Small intestine (tissue), 7 donors: ENCODE data around the gene PLEKHG5. TPM values are rescaled to one million over a fixed set of nuclear protein-coding genes. Genes with fewer than 3 reads are reported as not detected.
"Not testable (repeated sequence)": the region's sequence is repeated elsewhere in the genome, so short reads cannot be mapped to it uniquely, and the experiment has no call there.

Experiments used
- DNase-seq, 2 donors: peaks; one replicate each; pipeline versions ENCODE4 v3.0.0 to v3.0.0-alpha.2; 2013
- FAIRE-seq: peaks from 2 replicates; lab custom pipeline; 2012; peaks lifted over from hg19 to GRCh38; lab: Jason Lieb, UNC
- H3K27ac ChIP-seq, 3 donors: one replicate each; pipeline ENCODE4 v1.5.1; 2013; ENCODE audit warnings: low read length in 2 of 3, mild to moderate bottlenecking in 2 of 3, control low read depth in 1 of 3, inconsistent platforms in 1 of 3, low read depth in 1 of 3, moderate library complexity in 1 of 3
- H3K27me3 ChIP-seq, 3 donors: one replicate each; pipeline ENCODE4 v1.6.1; 2013; ENCODE audit warnings: low read length in 3 of 3, inconsistent platforms in 1 of 3; ENCODE audit not compliant: control insufficient read depth in 3 of 3, insufficient read depth in 3 of 3
- H3K36me3 ChIP-seq, 3 donors: one replicate each; pipeline ENCODE4 v1.6.1; 2013; ENCODE audit warnings: low read length in 3 of 3, inconsistent platforms in 1 of 3, low read depth in 1 of 3, mild to moderate bottlenecking in 1 of 3, moderate library complexity in 1 of 3; ENCODE audit not compliant: control insufficient read depth in 3 of 3, insufficient read depth in 2 of 3
- H3K4me1 ChIP-seq, 3 donors: one replicate each; pipeline ENCODE4 v1.6.1; 2013; ENCODE audit warnings: low read length in 2 of 3, inconsistent platforms in 1 of 3, low read depth in 1 of 3, mild to moderate bottlenecking in 1 of 3, moderate library complexity in 1 of 3; ENCODE audit not compliant: control insufficient read depth in 3 of 3, insufficient read depth in 2 of 3
- H3K4me3 ChIP-seq, 3 donors: one replicate each; pipeline ENCODE4 v1.5.1; 2013; ENCODE audit warnings: low read length in 3 of 3, control low read depth in 1 of 3, inconsistent platforms in 1 of 3, low read depth in 1 of 3, mild to moderate bottlenecking in 1 of 3, moderate library complexity in 1 of 3
- H3K9me3 ChIP-seq, 2 donors: one replicate each; pipeline ENCODE4 v1.6.1; 2013; ENCODE audit warnings: low read depth in 1 of 2, low read length in 1 of 2; ENCODE audit not compliant: control insufficient read depth in 2 of 2, insufficient read depth in 1 of 2
- WGBS, 3 donors: extraction: QIAGEN DNeasy Blood & Tissue Kit; methylation state at CpG; one replicate each; pipeline ENCODE4 v1.1.7; 2013; 5-methylcytosine and 5-hydroxymethylcytosine counted together
- polyA plus RNA-seq, 4 donors: library from polyadenylated mRNA; stranded (reverse) in 3 of 4; unstranded in 1 of 4; fragments of 200-250 nt in 3 of 4; fragments of 120-200 nt in 1 of 4; gene quantifications; one replicate each; pipeline versions ENCODE4 v1.2.1 to v1.2.3, GENCODE V29; 2013
- donor health status: healthy with polysubstance abuse.
- donor health status: control.
- donor health status: control.
- donor health status: Bipolar disorder and iron deficiency.
- donor health status: healthy.

PLEKHG5 gene
- polyA plus RNA-seq, 4 donors = 2.4 to 13.5 (median 7.1) TPM

- 3 to 6% (median 6%) methylated on average over 13 to 21 of the region's 21 CpGs for WGBS, 3 donors
- H3K9me3 ChIP-seq = no peaks in the 10 kb centered on the region
- H3K27me3 ChIP-seq = peaks cover 0 to 8% (median 0%) of the 10 kb centered on the region in 3 donors
- FAIRE-seq (no peak), DNase-seq (no peak)
- peaks cover 0 to 8% (median 2%) of the 10 kb centered on the region in 3 donors for H3K4me1 ChIP-seq
- no peaks in the 10 kb centered on the region for H3K36me3 ChIP-seq
- peak overlapping the region in 2 of 3 donors; percentile 41 to 46 for H3K4me3 ChIP-seq
- H3K27ac ChIP-seq = no peak overlapping the region
Measured at GRCh38 chr1:6496890-6497214, 5.4 kb upstream of the PLEKHG5 start.

DNA sequence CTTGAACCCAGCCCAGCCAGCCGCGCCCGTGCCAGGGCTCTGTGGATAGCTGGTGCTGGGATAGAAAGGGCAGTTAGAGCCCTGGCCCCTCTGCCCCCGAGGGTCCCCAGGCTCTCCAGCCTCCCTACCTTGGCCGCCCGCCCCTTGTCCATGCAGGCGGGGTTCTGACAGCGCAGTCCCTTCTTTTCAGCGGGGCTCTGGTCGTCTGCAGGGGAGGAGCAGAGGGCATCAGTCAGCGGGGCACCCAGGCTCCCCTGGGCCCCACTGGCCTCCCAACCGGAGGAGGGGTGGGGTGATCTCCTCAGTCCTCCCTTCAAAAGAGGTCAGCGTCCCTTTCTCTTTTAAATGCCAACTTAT, 4.9 kb upstream of the PLEKHG5 start:
- peaks cover 0 to 8% (median 0%) of the 10 kb centered on the region in 3 donors for H3K27me3 ChIP-seq
- no peak overlapping the region for H3K4me3 ChIP-seq
- no peaks in the 10 kb centered on the region for H3K9me3 ChIP-seq
- H3K27ac ChIP-seq = no peak overlapping the region
- DNase-seq (peak in 1 of 2 donors; percentile 16), FAIRE-seq (no peak)
- peaks cover 0 to 12% (median 2%) of the 10 kb centered on the region in 3 donors for H3K4me1 ChIP-seq
- H3K36me3 ChIP-seq = no peaks in the 10 kb centered on the region
- 18 to 37% (median 30%) methylated on average over 13 of the region's 13 CpGs for WGBS, 3 donors

DNA sequence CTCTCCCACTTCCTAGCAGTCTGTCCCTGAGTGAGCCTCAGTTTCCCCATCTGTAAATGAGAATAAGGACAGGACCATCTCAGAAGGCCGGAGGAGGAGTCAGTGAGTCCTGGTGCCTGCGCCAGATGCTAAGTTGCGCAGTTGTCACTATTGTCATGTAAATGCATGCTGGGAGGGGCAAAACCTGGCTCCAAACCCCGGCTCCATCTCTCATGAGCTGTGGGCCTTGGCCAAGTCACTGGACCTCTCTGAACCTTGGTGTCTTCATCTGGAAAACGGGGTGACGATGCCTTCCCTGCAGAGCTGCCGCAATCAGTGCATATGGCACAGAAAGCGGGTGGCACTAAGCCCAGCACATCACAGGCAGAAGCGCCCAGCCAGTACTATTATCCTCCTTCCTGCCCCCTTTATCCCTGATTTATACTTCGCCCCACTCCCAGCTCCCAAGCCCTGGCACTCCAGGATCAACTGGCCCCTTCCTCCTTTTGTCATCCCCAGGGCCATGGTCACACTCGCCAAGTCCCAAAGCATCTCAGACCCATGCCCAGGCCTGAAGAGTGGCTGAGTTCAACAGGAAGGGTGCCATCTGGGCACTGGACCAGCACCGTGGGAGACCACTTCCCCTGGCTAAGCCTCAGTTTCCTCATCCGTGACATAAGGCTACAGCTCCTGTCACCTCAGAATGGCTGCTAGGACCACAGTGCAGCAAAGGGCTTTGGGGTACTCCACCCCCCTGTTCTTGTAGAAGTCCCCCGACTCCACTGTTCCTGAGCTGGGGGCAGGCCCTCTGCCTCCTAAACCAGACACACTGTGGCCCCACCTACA, 4.3 kb upstream of the PLEKHG5 start:
- peaks cover 0 to 7% (median 0%) of the 10 kb centered on the region in 3 donors for H3K27me3 ChIP-seq
- FAIRE-seq = no peak
- H3K27ac ChIP-seq = no peak overlapping the region
- H3K36me3 ChIP-seq = no peaks in the 10 kb centered on the region
- no peak overlapping the region for H3K4me3 ChIP-seq
- 72 to 76% (median 73%) methylated on average over 14 of the region's 14 CpGs for WGBS, 3 donors
- H3K4me1 ChIP-seq = peaks cover 0 to 14% (median 2%) of the 10 kb centered on the region in 3 donors
- no peaks in the 10 kb centered on the region for H3K9me3 ChIP-seq
- DNase-seq = no peak

DNA sequence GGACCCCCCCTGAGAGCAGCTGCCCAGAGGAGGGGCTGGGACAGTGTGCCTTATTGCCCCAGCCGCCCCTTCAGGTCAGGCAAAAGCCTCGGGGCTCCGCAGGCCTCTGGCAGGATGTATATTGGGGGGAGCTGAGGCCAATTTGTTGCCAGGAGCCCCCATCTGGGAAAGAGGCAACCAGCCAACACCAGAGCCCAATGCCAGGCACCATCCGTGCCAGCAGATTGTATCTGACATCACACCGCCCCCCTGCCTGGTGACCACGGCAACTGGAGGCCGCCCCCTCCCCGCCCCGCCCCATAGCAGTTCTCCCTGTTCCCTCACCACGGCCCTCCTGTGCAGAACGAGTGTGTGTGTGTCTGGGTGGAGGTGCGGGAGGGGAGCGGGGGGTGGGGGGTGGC, 3.6 kb upstream of the PLEKHG5 start:
- WGBS, 3 donors = 32 to 41% (median 34%) methylated on average over 12 to 13 of the region's 13 CpGs
- H3K9me3 ChIP-seq = no peaks in the 10 kb centered on the region
- H3K27me3 ChIP-seq = peaks cover 0 to 5% (median 0%) of the 10 kb centered on the region in 3 donors
- FAIRE-seq (no peak), DNase-seq (no peak)
- H3K4me3 ChIP-seq = no peak overlapping the region
- peaks cover 0 to 16% (median 2%) of the 10 kb centered on the region in 3 donors for H3K4me1 ChIP-seq
- H3K27ac ChIP-seq = no peak overlapping the region
- no peaks in the 10 kb centered on the region for H3K36me3 ChIP-seq

DNA sequence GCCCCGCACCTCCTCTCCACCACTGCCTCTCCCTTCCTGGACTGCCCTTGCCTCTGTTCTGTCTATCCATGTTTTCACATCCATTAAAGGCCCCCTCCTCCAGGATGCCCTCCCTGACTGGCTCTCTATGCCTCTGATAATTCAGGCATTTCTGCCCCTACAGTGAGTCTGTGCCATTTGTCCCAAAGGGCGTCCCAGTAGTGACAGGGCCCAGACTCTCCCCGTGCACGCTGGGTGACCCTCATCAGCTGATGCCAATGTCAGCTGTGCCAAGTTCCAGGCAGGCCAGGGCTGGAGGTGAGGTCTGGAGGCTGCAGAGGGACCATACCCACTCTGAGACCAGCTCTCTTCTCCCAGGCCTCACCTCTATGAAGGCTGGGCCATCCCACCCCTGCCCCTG, 3.2 kb upstream of the PLEKHG5 start:
- Histone ChIP-seq H3K9me3 (no peaks in the 10 kb centered on the region), H3K27me3 (peaks cover 0 to 5% (median 0%) of the 10 kb centered on the region in 3 donors), H3K4me1 (peaks cover 0 to 20% (median 2%) of the 10 kb centered on the region in 3 donors), H3K27ac (no peak overlapping the region), H3K36me3 (no peaks in the 10 kb centered on the region), H3K4me3 (no peak overlapping the region)
- WGBS, 3 donors = 67 to 84% (median 76%) methylated on average over 4 of the region's 4 CpGs
- DNase-seq (no peak), FAIRE-seq (no peak)

GRCh38 chr1:6493834-6494223, 2.4 kb upstream of the PLEKHG5 start:
- H3K4me1 ChIP-seq = peaks cover 0 to 25% (median 2%) of the 10 kb centered on the region in 3 donors
- 79 to 87% (median 86%) methylated on average over 4 of the region's 4 CpGs for WGBS, 3 donors
- H3K27me3 ChIP-seq, H3K36me3 ChIP-seq, DNase-seq, H3K27ac ChIP-seq, H3K4me3 ChIP-seq, H3K9me3 ChIP-seq, FAIRE-seq: not testable (repeated sequence)

DNA sequence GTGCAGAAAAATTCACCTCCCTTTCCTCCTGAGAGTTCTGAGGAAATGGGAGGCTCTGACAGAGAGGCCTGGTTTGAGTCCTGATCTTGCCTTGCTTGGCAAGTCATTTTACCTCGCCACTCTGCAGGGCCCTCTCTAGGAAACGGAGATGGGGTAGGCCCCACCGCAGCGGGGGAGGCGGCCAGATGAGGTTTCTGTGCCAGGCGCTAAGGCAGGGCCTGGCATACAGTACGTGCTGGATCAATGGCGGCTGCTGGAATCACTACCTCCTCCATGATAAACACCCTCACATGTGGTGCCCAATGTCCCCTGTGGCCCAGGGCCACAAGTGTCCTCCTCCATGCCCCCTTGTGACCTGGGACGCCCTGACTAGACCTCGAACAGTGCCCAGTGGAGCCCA, 499 bp upstream of the PLEKHG5 start:
- FAIRE-seq (no peak), DNase-seq (no peak)
- H3K4me1 ChIP-seq = peaks cover 0 to 25% (median 2%) of the 10 kb centered on the region in 3 donors
- H3K4me3 ChIP-seq = no peak overlapping the region
- peaks cover 0 to 4% (median 0%) of the 10 kb centered on the region in 3 donors for H3K27me3 ChIP-seq
- WGBS, 3 donors = 69 to 77% (median 76%) methylated on average over 10 of the region's 10 CpGs
- H3K27ac ChIP-seq = no peak overlapping the region
- no peaks in the 10 kb centered on the region for H3K36me3 ChIP-seq
- no peaks in the 10 kb centered on the region for H3K9me3 ChIP-seq

DNA sequence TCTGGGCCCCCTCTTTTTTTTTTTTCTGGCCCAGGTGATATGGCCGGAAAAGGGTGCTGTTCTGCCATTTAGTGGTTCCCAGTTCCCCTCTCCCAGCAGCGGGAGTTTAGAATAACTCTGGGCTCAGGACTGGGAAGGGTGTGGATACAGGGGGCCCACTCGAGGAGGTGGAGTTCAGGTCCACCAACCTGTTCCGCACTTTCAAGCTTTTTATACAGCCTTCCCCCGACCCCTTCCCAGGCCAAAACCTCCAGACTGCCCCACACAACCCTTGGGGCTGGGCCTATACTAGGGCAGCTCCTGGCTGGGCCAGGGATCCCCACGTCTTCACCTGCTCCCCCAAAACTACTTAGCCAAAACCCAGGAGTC, 402 bp downstream of the PLEKHG5 start:
- H3K36me3 ChIP-seq = no peaks in the 10 kb centered on the region
- H3K27ac ChIP-seq = peak overlapping the region in 2 of 3 donors; percentile 26 to 84
- no peak for FAIRE-seq
- peak overlapping the region; percentile 51 to 81 (median 66) for H3K4me3 ChIP-seq
- H3K27me3 ChIP-seq = peaks cover 0 to under 1% (median 0%) of the 10 kb centered on the region in 3 donors
- 17 to 44% (median 27%) methylated on average over 6 of the region's 6 CpGs for WGBS, 3 donors
- peaks cover 0 to 21% (median 0%) of the 10 kb centered on the region in 3 donors for H3K4me1 ChIP-seq
- DNase-seq = no peak
- no peaks in the 10 kb centered on the region for H3K9me3 ChIP-seq
